ENCODE data around the gene ZNF513.

ZNF513 gene

DNA sequence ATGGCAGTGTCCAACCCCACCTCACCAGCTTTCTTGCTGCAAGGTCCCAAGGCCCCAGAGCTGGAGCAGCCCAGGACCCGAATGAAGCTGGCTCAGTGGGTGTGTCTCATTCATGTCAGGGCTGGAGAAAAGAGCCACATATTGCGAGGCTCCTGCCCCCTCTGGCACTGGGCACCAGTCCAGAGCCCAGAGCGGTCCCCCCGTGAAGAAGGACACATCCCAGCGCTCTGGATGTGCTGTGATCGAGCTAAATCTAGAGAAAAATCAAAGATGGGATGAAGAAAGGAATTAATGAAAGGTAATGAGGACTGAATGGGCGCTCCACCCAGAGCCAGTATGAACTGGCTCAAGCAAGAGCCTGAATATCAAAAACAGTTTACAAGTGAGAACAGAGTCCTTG is 44.4 kb downstream of the ZNF513 start:
- H3K4me1 ChIP-seq (ENCODE audit: control insufficient read depth in 1 of 2, insufficient read depth in 1 of 2, low read depth in 1 of 2, low read length in 1 of 2) = no peaks in the 10 kb centered on the region
- H3K9me3 ChIP-seq = no peaks in the 10 kb centered on the region
- no peaks in the 10 kb centered on the region for H3K27me3 ChIP-seq
- no peak overlapping the region for H3K4me3 ChIP-seq (ENCODE audit: low read depth in 1 of 2, low read length in 1 of 2)
- peaks cover 95% of the 10 kb centered on the region for H3K36me3 ChIP-seq
- TF ChIP-seq, protein P1, sequence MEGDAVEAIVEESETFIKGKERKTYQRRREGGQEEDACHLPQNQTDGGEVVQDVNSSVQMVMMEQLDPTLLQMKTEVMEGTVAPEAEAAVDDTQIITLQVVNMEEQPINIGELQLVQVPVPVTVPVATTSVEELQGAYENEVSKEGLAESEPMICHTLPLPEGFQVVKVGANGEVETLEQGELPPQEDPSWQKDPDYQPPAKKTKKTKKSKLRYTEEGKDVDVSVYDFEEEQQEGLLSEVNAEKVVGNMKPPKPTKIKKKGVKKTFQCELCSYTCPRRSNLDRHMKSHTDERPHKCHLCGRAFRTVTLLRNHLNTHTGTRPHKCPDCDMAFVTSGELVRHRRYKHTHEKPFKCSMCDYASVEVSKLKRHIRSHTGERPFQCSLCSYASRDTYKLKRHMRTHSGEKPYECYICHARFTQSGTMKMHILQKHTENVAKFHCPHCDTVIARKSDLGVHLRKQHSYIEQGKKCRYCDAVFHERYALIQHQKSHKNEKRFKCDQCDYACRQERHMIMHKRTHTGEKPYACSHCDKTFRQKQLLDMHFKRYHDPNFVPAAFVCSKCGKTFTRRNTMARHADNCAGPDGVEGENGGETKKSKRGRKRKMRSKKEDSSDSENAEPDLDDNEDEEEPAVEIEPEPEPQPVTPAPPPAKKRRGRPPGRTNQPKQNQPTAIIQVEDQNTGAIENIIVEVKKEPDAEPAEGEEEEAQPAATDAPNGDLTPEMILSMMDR (IDR thresholded peaks at IDR 0.05) = no peak
- no peak overlapping the region for H3K27ac ChIP-seq

DNA sequence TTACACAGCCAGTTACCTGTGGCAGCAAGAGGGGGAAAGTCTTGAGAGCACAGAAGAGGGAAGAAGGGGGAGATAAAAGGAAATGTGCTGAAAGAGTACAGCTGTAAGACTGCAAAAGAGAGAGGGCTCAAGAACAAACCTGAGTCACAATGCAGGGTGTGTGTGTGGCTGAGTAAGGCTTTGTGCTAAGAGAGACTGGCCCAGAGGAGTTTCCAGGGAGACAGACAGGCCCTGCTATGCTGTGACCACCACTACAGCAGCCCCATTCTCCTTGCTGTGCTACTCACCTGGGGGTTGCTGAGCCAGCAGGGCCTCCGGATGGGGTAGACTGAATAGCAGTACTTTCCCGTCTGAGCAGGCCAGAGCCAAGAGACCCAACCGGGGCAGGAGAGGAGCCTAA is 45.2 kb downstream of the ZNF513 start:
- no peak overlapping the region for H3K4me3 ChIP-seq (ENCODE audit: low read depth in 1 of 2, low read length in 1 of 2)
- no peaks in the 10 kb centered on the region for H3K9me3 ChIP-seq
- peaks cover 93% of the 10 kb centered on the region for H3K36me3 ChIP-seq
- TF ChIP-seq, protein P1 (IDR thresholded peaks at IDR 0.05) = no peak
- no peaks in the 10 kb centered on the region for H3K4me1 ChIP-seq (ENCODE audit: control insufficient read depth in 1 of 2, insufficient read depth in 1 of 2, low read depth in 1 of 2, low read length in 1 of 2)
- H3K27me3 ChIP-seq = no peaks in the 10 kb centered on the region
- no peak overlapping the region for H3K27ac ChIP-seq
